A549 (cell line): ENCODE measurements around the gene LMBR1L. TPM values are rescaled to one million over a fixed set of nuclear protein-coding genes. Genes with fewer than 3 reads are reported as not detected.

Experiments used
- ATAC-seq, 2 experiments: fragments of 200-7000 bp in 1 of 2; fragments of >200 bp in 1 of 2; cut with Nextera tagmentation in 1 of 2; cut with Tn5 transposase in 1 of 2; 3 replicates each; pipeline versions ENCODE4 v1.8.0 to v1.9.1; 2018 to 2020; ENCODE audit warnings: mild to moderate bottlenecking in 1 of 2, moderate library complexity in 1 of 2
- CTCF ChIA-PET: fragments of 300-600 bp; sonication (Branson Sonifier 250); formaldehyde crosslinking; extraction: SDS; loops from one replicate; lab custom pipeline; 2021; ENCODE audit warnings: antibody characterized with exemption, inconsistent platforms; lab: Yijun Ruan, JAX
- POLR2A ChIA-PET: fragments of 350-600 bp; formaldehyde crosslinking; extraction: SDS; loops from one replicate; lab custom pipeline; 2021; ENCODE audit warnings: antibody characterized with exemption, inconsistent platforms; lab: Yijun Ruan, JAX
- DNase-seq, 2 experiments: peaks; one replicate each; pipeline versions ENCODE4 v3.0.0 to v3.0.0-alpha.2; 2011 to 2016; ENCODE audit warnings: low read depth in 1 of 2, low spot score in 1 of 2
- FAIRE-seq: peaks from 2 replicates; lab custom pipeline; 2011; peaks lifted over from hg19 to GRCh38; lab: Jason Lieb, UNC
- H3K27ac ChIP-seq, 2 experiments: fragments of >200 bp; sonication (Bioruptor Twin); formaldehyde crosslinking; 3 replicates each; pipeline ENCODE4 v1.5.1; 2016 to 2017
- H3K4me1 ChIP-seq: fragments of >200 bp; sonication (Bioruptor Twin); formaldehyde crosslinking; 3 replicates; pipeline ENCODE4 v1.6.1; 2016
- H3K4me2 ChIP-seq: fragments of >200 bp; sonication (Bioruptor Twin); formaldehyde crosslinking; 3 replicates; pipeline ENCODE4 v1.6.1; 2016
- H3K4me3 ChIP-seq: fragments of >200 bp; sonication (Bioruptor Twin); formaldehyde crosslinking; 3 replicates; pipeline ENCODE4 v1.5.1; 2016
- H3K9me3 ChIP-seq: fragments of >200 bp; sonication (Bioruptor Twin); formaldehyde crosslinking; 3 replicates; pipeline ENCODE4 v1.6.1; 2016
- CBX8 ChIP-seq: fragments of 200-600 bp; sonication (generic); IDR thresholded peaks from 2 replicates; pipeline ENCODE4 v1.6.1; 2016
- CEBPB ChIP-seq, 2 experiments: fragments of >200 bp in 1 of 2; sonication (Bioruptor Twin) in 1 of 2; formaldehyde crosslinking in 1 of 2; IDR thresholded peaks; 2 replicates each; pipeline ENCODE4 v1.6.1; 2012 to 2016
- CTCF ChIP-seq: fragments of >200 bp; sonication (Bioruptor Twin); formaldehyde crosslinking; IDR thresholded peaks from 3 replicates; pipeline ENCODE4 v1.5.1; 2016
- EHMT2 ChIP-seq: fragments of 200-600 bp; sonication (generic); IDR thresholded peaks from 2 replicates; pipeline ENCODE4 v1.6.1; 2016; ENCODE audit warnings: antibody characterized with exemption, low read depth, mild to moderate bottlenecking, moderate library complexity
- ELK1 ChIP-seq: fragments of 150-350 bp; IDR thresholded peaks from 2 replicates; pipeline ENCODE4 v1.6.1; 2014; ENCODE audit warnings: low read depth, mild to moderate bottlenecking, low read length
- ESRRA ChIP-seq: fragments of 150-350 bp; IDR thresholded peaks from 2 replicates; pipeline ENCODE4 v1.6.1; 2014; ENCODE audit warnings: mild to moderate bottlenecking, low read length, borderline replicate concordance
- FOSL2 ChIP-seq, 2 experiments: fragments of 450-650 bp in 1 of 2; fragments of >200 bp in 1 of 2; sonication (Bioruptor Twin) in 1 of 2; formaldehyde crosslinking; IDR thresholded peaks; 2 replicates each; pipeline versions ENCODE4 v1.5.0 to v1.6.1; 2016 to 2020; ENCODE audit warnings: mild to moderate bottlenecking in 1 of 2, moderate library complexity in 1 of 2
- GATA3 ChIP-seq: IDR thresholded peaks from 2 replicates; pipeline ENCODE4 v1.6.1; 2012; ENCODE audit warnings: borderline replicate concordance
- HES2 ChIP-seq: fragments of >200 bp; sonication (Bioruptor Twin); formaldehyde crosslinking; IDR thresholded peaks from 2 replicates; pipeline ENCODE4 v1.6.1; 2016
- JUNB ChIP-seq: fragments of >200 bp; sonication (Bioruptor Twin); formaldehyde crosslinking; IDR thresholded peaks from 2 replicates; pipeline ENCODE4 v1.6.1; 2016
- MYC ChIP-seq: IDR thresholded peaks from 2 replicates; pipeline ENCODE4 v1.6.1; 2012; ENCODE audit warnings: mild to moderate bottlenecking, inconsistent platforms, low read length, improper control_type of control experiment, borderline replicate concordance
- NPAS2 ChIP-seq: fragments of 250-450 bp; sonication (Bioruptor Pico); IDR thresholded peaks from 2 replicates; pipeline ENCODE4 v1.8.0; 2022; ENCODE audit warnings: mild to moderate bottlenecking, moderate library complexity, borderline replicate concordance
- NR3C1 ChIP-seq: fragments of >200 bp; sonication (Bioruptor Twin); formaldehyde crosslinking; IDR thresholded peaks from 3 replicates; pipeline ENCODE4 v1.6.1; 2017
- PBX3 ChIP-seq: IDR thresholded peaks from 2 replicates; pipeline ENCODE4 v1.6.1; 2012
- PHF8 ChIP-seq: fragments of 200-600 bp; sonication (generic); IDR thresholded peaks from 2 replicates; pipeline ENCODE4 v1.6.1; 2016; ENCODE audit warnings: low read depth, mild to moderate bottlenecking, antibody characterized with exemption, moderate library complexity, borderline replicate concordance
- POLR2A ChIP-seq: IDR thresholded peaks from 2 replicates; pipeline ENCODE4 v1.6.1; 2012; ENCODE audit warnings: mild to moderate bottlenecking, low read length
- RAD21 ChIP-seq, 2 experiments: fragments of >200 bp in 1 of 2; sonication (Bioruptor Twin) in 1 of 2; formaldehyde crosslinking in 1 of 2; IDR thresholded peaks in 1 of 2; conservative IDR thresholded peaks in 1 of 2; 2 replicates in 1 of 2; 3 replicates in 1 of 2; pipeline ENCODE4 v1.6.1; 2012 to 2018; ENCODE audit warnings: inconsistent platforms in 1 of 2
- RCOR1 ChIP-seq: fragments of 150-350 bp; IDR thresholded peaks from 2 replicates; pipeline ENCODE4 v1.6.1; 2014; ENCODE audit warnings: antibody characterized with exemption, low read length, low read depth
- REST ChIP-seq: fragments of 200-600 bp; sonication (generic); IDR thresholded peaks from 2 replicates; pipeline ENCODE4 v1.6.1; 2016; ENCODE audit warnings: antibody characterized with exemption, mild to moderate bottlenecking, moderate library complexity
- SMC3 ChIP-seq: fragments of >200 bp; sonication (Bioruptor Twin); formaldehyde crosslinking; IDR thresholded peaks from 3 replicates; pipeline ENCODE4 v1.6.1; 2018; ENCODE audit warnings: inconsistent platforms
- TFCP2L1 ChIP-seq: fragments of 250-450 bp; sonication (Bioruptor Pico); IDR thresholded peaks from 2 replicates; pipeline ENCODE4 v1.5.0; 2021; ENCODE audit warnings: mild to moderate bottlenecking
- TP53 ChIP-seq: fragments of 250-450 bp; sonication (Bioruptor Pico); IDR thresholded peaks from 2 replicates; pipeline ENCODE4 v1.5.0; 2021; ENCODE audit warnings: mild to moderate bottlenecking, moderate library complexity
- ZFP36 ChIP-seq: fragments of 450-650 bp; IDR thresholded peaks from 2 replicates; pipeline ENCODE4 v1.6.1; 2014; ENCODE audit warnings: borderline replicate concordance; ENCODE audit not compliant: partially characterized antibody
- ZNF302 ChIP-seq: fragments of 250-450 bp; sonication (Bioruptor Pico); IDR thresholded peaks from 2 replicates; pipeline ENCODE4 v1.9.0; 2021; ENCODE audit warnings: inconsistent platforms, mild to moderate bottlenecking, moderate library complexity
- WGBS: methylation state at CpG from one replicate; pipeline ENCODE4 v1.1.6; 2017; ENCODE audit errors: missing lambda C conversion rate; 5-methylcytosine and 5-hydroxymethylcytosine counted together
- polyA plus RNA-seq, 4 experiments: library from polyadenylated mRNA; depleted of rRNA in 3 of 4; stranded (reverse); fragments of >200 nt; fragmentation: RNase III in 1 of 4; extraction: RNeasy Plus Mini Kit Qiagen cat#74134 plus additional on column Dnase treatment in 1 of 4; gene quantifications; 2 replicates in 3 of 4; 3 replicates in 1 of 4; pipeline ENCODE4 v1.2.3, GENCODE V29; 2011 to 2017

Gene LMBR1L
- polyA plus RNA-seq, 2 of the 4 experiments (the other 2 are of a cell fraction) = 16.7 to 25.1 TPM

- WGBS = 72% methylated on average over 1 of the region's 1 CpG
- Histone ChIP-seq H3K4me2 (no peak overlapping the region), H3K4me3 (no peak overlapping the region), H3K27ac (no peak overlapping the region), H3K4me1 (no peaks in the 10 kb centered on the region), H3K9me3 (no peaks in the 10 kb centered on the region)
- no peak for TF ChIP-seq REST
- no peak for TF ChIP-seq RAD21 (conservative IDR thresholded peaks at IDR 0.05 in 1 of 2, IDR thresholded peaks at IDR 0.05 in 1 of 2)
- TF ChIP-seq CBX8 = no peak
- TF ChIP-seq ZFP36 = no peak
- no peak for TF ChIP-seq ELK1
- TF ChIP-seq TFCP2L1 = no peak
- no peak for TF ChIP-seq MYC
- no peak for TF ChIP-seq SMC3
- no peak for TF ChIP-seq FOSL2 (IDR thresholded peaks at IDR 0.05)
- TF ChIP-seq FOSL2 (CRISPR knock-in tag; IDR thresholded peaks at IDR 0.05) = no peak
- TF ChIP-seq TP53 (CRISPR knock-in tag) = no peak
- no peak for TF ChIP-seq NR3C1
- TF ChIP-seq HES2 = no peak
- no peak for TF ChIP-seq CTCF
- TF ChIP-seq PHF8 = no peak
- no peak for TF ChIP-seq NPAS2
- no peak for TF ChIP-seq ESRRA
- POLR2A ChIA-PET = no interaction called here
- DNase-seq (no peak), FAIRE-seq (no peak), ATAC-seq (peak in 1 of 2 experiments; percentile 21; a peak in 1 of 6 replicates)
- CTCF ChIA-PET = interaction anchor here (1.6 to 12.6 kb wide), 5 partner anchors 8 to 94 kb away, joined by 3 to 172 read pairs (median 32); partner anchors contain the start of gene RHEBL1
Observed at GRCh38 chr12:49079793-49080192, 30.9 kb downstream of the LMBR1L start.

- ATAC-seq = no peak
- TF ChIP-seq PBX3 (no peak), EHMT2 (no peak), RCOR1 (no peak), POLR2A (no peak), CEBPB (IDR thresholded peaks at IDR 0.05) (no peak), JUNB (no peak), REST (no peak), CBX8 (no peak), GATA3 (no peak), ZNF302 (no peak)
- Histone ChIP-seq H3K4me3 (no peak overlapping the region), H3K4me1 (peaks cover 7% of the 10 kb centered on the region; the same call in 2 of the 3 replicates), H3K4me2 (no peak overlapping the region), H3K9me3 (no peaks in the 10 kb centered on the region), H3K27ac (no peak overlapping the region)
- WGBS = 94% methylated on average over 11 of the region's 11 CpGs
- no peak for FAIRE-seq
- DNase-seq = no peak
- POLR2A ChIA-PET = no interaction called here
- CTCF ChIA-PET = interaction anchor here (1.2 to 12.6 kb wide), 7 partner anchors 9 to 51 kb away, joined by 3 to 172 read pairs (median 7); no protein-coding TSS in a partner anchor
Observed at GRCh38 chr12:49070971-49071370, 39.7 kb downstream of the LMBR1L start.
